Measurements from ENCODE around the gene CCDC200. TPM values are rescaled to one million over a fixed set of nuclear protein-coding genes. Genes with fewer than 3 reads are reported as not detected.

Gene CCDC200
- total RNA-seq, 2 donors from 2014 or later, result not detected

GRCh38 chr17:43175213-43176118 lies 53.0 kb downstream of the CCDC200 start:
- no peaks in the 10 kb centered on the region for H3K9me3 ChIP-seq
- TF ChIP-seq, protein P1, sequence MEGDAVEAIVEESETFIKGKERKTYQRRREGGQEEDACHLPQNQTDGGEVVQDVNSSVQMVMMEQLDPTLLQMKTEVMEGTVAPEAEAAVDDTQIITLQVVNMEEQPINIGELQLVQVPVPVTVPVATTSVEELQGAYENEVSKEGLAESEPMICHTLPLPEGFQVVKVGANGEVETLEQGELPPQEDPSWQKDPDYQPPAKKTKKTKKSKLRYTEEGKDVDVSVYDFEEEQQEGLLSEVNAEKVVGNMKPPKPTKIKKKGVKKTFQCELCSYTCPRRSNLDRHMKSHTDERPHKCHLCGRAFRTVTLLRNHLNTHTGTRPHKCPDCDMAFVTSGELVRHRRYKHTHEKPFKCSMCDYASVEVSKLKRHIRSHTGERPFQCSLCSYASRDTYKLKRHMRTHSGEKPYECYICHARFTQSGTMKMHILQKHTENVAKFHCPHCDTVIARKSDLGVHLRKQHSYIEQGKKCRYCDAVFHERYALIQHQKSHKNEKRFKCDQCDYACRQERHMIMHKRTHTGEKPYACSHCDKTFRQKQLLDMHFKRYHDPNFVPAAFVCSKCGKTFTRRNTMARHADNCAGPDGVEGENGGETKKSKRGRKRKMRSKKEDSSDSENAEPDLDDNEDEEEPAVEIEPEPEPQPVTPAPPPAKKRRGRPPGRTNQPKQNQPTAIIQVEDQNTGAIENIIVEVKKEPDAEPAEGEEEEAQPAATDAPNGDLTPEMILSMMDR (IDR thresholded peaks at IDR 0.05), result no peak
- H3K4me1 ChIP-seq (ENCODE audit: control insufficient read depth in 1 of 2, low read depth in 2 of 2), result peaks cover 42 to 60% of the 10 kb centered on the region in 2 donors
- ATAC-seq (ENCODE audit: insufficient number of reproducible peaks, low FRiP score, low read depth), result peak; percentile 13
- peaks cover 27% of the 10 kb centered on the region for H3K36me3 ChIP-seq
- peak overlapping the region; percentile 71 to 99 for H3K27ac ChIP-seq
- DNase-seq (ENCODE audit: low spot score), result no peak
- peak overlapping the region; percentile 47 for H3K4me3 ChIP-seq
- H3K27me3 ChIP-seq (replicated peaks; ENCODE audit: insufficient read depth), result no peaks in the 10 kb centered on the region

GRCh38 chr17:43171586-43172487 lies 56.6 kb downstream of the CCDC200 start:
- Histone ChIP-seq H3K9me3 (no peaks in the 10 kb centered on the region), H3K27me3 (replicated peaks; ENCODE audit: insufficient read depth) (no peaks in the 10 kb centered on the region), H3K4me1 (ENCODE audit: control insufficient read depth in 1 of 2, low read depth in 2 of 2) (peaks cover 41 to 64% of the 10 kb centered on the region in 2 donors), H3K36me3 (peaks cover 4% of the 10 kb centered on the region), H3K27ac (peak overlapping the region; percentile 98 to 99), H3K4me3 (peak overlapping the region; percentile 96)
- TF ChIP-seq, protein P1 (IDR thresholded peaks at IDR 0.05), result no peak
- DNase-seq (ENCODE audit: low spot score), result no peak
- ATAC-seq (ENCODE audit: insufficient number of reproducible peaks, low FRiP score, low read depth), result no peak

Other genes starting within 250 kb of the CCDC200 start
- 1 to 10 TPM; 1.5 to 2.0 TPM for gene PTGES3L, start 248.5 kb downstream of the CCDC200 start, total RNA-seq
- gene RUNDC1, start 248.1 kb downstream of the CCDC200 start, total RNA-seq, result 10 to 100 TPM; 16.6 to 17.9 TPM
- 100 to 1,000 TPM; 535 to 569 TPM for gene RPL27, start 230.2 kb downstream of the CCDC200 start, total RNA-seq
- gene IFI35, start 221.8 kb downstream of the CCDC200 start, total RNA-seq, result 10 to 100 TPM; 34.4 to 34.8 TPM
- 100 to 1,000 TPM in 1 of 2 donors, 10 to 100 TPM in 1; 91.5 to 158 TPM for gene VAT1, start 206.2 kb downstream of the CCDC200 start, total RNA-seq
- 1 to 10 TPM in 1 of 2 donors, under 1 TPM in 1; 0.81 to 2.4 TPM for gene RND2, start 203.4 kb downstream of the CCDC200 start, total RNA-seq
- gene BRCA1, start 103.3 kb downstream of the CCDC200 start, total RNA-seq, result 10 to 100 TPM in 1 of 2 donors, 1 to 10 TPM in 1; 8.6 to 21.1 TPM
- gene NBR1, start 57.4 kb downstream of the CCDC200 start, total RNA-seq, result 100 to 1,000 TPM in 1 of 2 donors, 10 to 100 TPM in 1; 92.1 to 101 TPM
- 10 to 100 TPM; 17.3 to 22.5 TPM for gene TMEM106A, start 16.7 kb downstream of the CCDC200 start, total RNA-seq
- gene RNU2-1, start 5.4 kb upstream of the CCDC200 start, total RNA-seq, result not detected
- 10 to 100 TPM in 1 of 2 donors, 1 to 10 TPM in 1; 3.5 to 21.0 TPM for gene ARL4D, start 170.4 kb upstream of the CCDC200 start, total RNA-seq

Measured in thoracic aorta (tissue), 2 donors.